ENCODE results near the gene MPHOSPH6.

The MPHOSPH6 gene

GRCh38 chr16:82183004-82183397 lies 13.0 kb upstream of the MPHOSPH6 start:
- Histone ChIP-seq H3K27ac (replicated peaks) (no peak overlapping the region), H3K4me3 (replicated peaks; ENCODE audit: insufficient read depth, low read length) (no peak overlapping the region), H3K27me3 (ENCODE audit: insufficient read depth, poor library complexity, severe bottlenecking) (no peaks in the 10 kb centered on the region)
- TF ChIP-seq CTCF (IDR thresholded peaks at IDR 0.05; ENCODE audit: insufficient read depth, low read length) (no peak), GABPA (IDR thresholded peaks at IDR 0.05; ENCODE audit: low read depth) (no peak), SPI1 (IDR thresholded peaks at IDR 0.05; ENCODE audit: borderline replicate concordance, low read depth) (peak; percentile 36)
- DNase-seq (ENCODE audit: low read depth in 1 of 2, low spot score in 1 of 2), result peak; percentile 4 to 67

GRCh38 chr16:82182266-82183003 lies 12.4 kb upstream of the MPHOSPH6 start:
- Histone ChIP-seq H3K27ac (replicated peaks) (no peak overlapping the region), H3K27me3 (ENCODE audit: insufficient read depth, poor library complexity, severe bottlenecking) (no peaks in the 10 kb centered on the region), H3K4me3 (replicated peaks; ENCODE audit: insufficient read depth, low read length) (no peak overlapping the region)
- no peak for DNase-seq (ENCODE audit: low read depth in 1 of 2, low spot score in 1 of 2)
- TF ChIP-seq REST (IDR thresholded peaks at IDR 0.05; ENCODE audit: insufficient replicate concordance, low read depth), result no peak
- no peak for TF ChIP-seq SPI1 (IDR thresholded peaks at IDR 0.05; ENCODE audit: borderline replicate concordance, low read depth)
- no peak for TF ChIP-seq CTCF (IDR thresholded peaks at IDR 0.05; ENCODE audit: insufficient read depth, low read length)
- TF ChIP-seq GABPA (IDR thresholded peaks at IDR 0.05; ENCODE audit: low read depth), result no peak
- no peak for TF ChIP-seq POLR2AphosphoS5 (IDR thresholded peaks at IDR 0.05; ENCODE audit: low read depth)

- no peak overlapping the region for H3K4me3 ChIP-seq (replicated peaks; ENCODE audit: insufficient read depth, low read length)
- TF ChIP-seq SPI1 (IDR thresholded peaks at IDR 0.05; ENCODE audit: borderline replicate concordance, low read depth) (no peak), CTCF (IDR thresholded peaks at IDR 0.05; ENCODE audit: insufficient read depth, low read length) (no peak), GABPA (IDR thresholded peaks at IDR 0.05; ENCODE audit: low read depth) (no peak), POLR2AphosphoS5 (IDR thresholded peaks at IDR 0.05; ENCODE audit: low read depth) (no peak), REST (IDR thresholded peaks at IDR 0.05; ENCODE audit: insufficient replicate concordance, low read depth) (no peak)
- DNase-seq (ENCODE audit: low read depth in 1 of 2, low spot score in 1 of 2), result no peak
- H3K27me3 ChIP-seq (ENCODE audit: insufficient read depth, poor library complexity, severe bottlenecking), result no peaks in the 10 kb centered on the region
- H3K27ac ChIP-seq (replicated peaks), result no peak overlapping the region
These were observed 11.6 kb upstream of the MPHOSPH6 start for GRCh38 chr16:82181461-82182185.

Measured in HL-60 (cell line).